Neuronal stem cell (in vitro differentiated cells): ENCODE data around the gene EYA3.

Experiments
- DNase-seq: peaks from one replicate; pipeline ENCODE4 v3.0.0-alpha.2; 2013; ENCODE audit warnings: low spot score
- H2AFZ ChIP-seq: one replicate; pipeline ENCODE4 v1.6.1; 2013; ENCODE audit warnings: mild to moderate bottlenecking, low read length, inconsistent platforms
- H2AK5ac ChIP-seq: 2 replicates; pipeline ENCODE4 v1.6.1; 2013; ENCODE audit warnings: low read depth, mild to moderate bottlenecking, inconsistent platforms, low read length, moderate library complexity, mixed read lengths
- H2BK120ac ChIP-seq: 2 replicates; pipeline ENCODE4 v1.6.1; 2013; ENCODE audit warnings: low read depth, mild to moderate bottlenecking, inconsistent platforms, low read length, moderate library complexity, mixed read lengths
- H2BK12ac ChIP-seq: one replicate; pipeline ENCODE4 v1.6.1; 2013; ENCODE audit warnings: low read length, inconsistent platforms
- H2BK15ac ChIP-seq: 2 replicates; pipeline ENCODE4 v1.6.1; 2013; ENCODE audit warnings: mild to moderate bottlenecking, low read length, inconsistent platforms, mixed read lengths
- H2BK5ac ChIP-seq: one replicate; pipeline ENCODE4 v1.6.1; 2013; ENCODE audit warnings: inconsistent platforms, mild to moderate bottlenecking, low read length, moderate library complexity
- H3K14ac ChIP-seq: one replicate; pipeline ENCODE4 v1.6.1; 2013; ENCODE audit warnings: low read length, inconsistent platforms
- H3K18ac ChIP-seq: 2 replicates; pipeline ENCODE4 v1.6.1; 2013; ENCODE audit warnings: low read length, inconsistent platforms
- H3K23ac ChIP-seq: 2 replicates; pipeline ENCODE4 v1.6.1; 2013; ENCODE audit warnings: low read depth, mild to moderate bottlenecking, mixed read lengths, low read length, inconsistent platforms; ENCODE audit not compliant: poor library complexity
- H3K27ac ChIP-seq: replicated peaks from 3 replicates; pipeline ENCODE4 v1.5.1; 2013; ENCODE audit warnings: low read length, inconsistent platforms
- H3K27me3 ChIP-seq, 3 experiments: 2 replicates each; pipeline ENCODE4 v1.6.1; 2013; ENCODE audit warnings: low read length in 3 of 3, mild to moderate bottlenecking in 2 of 3, inconsistent platforms in 1 of 3, low read depth in 1 of 3, mixed read lengths in 1 of 3, moderate library complexity in 1 of 3; ENCODE audit not compliant: control insufficient read depth in 3 of 3, insufficient read depth in 3 of 3
- H3K36me3 ChIP-seq, 2 donors: replicated peaks in 1 of 2; 2 replicates each; pipeline ENCODE4 v1.6.1; 2013; ENCODE audit warnings: low read length in 2 of 2; ENCODE audit not compliant: control insufficient read depth in 2 of 2, insufficient read depth in 2 of 2
- H3K4ac ChIP-seq: 2 replicates; pipeline ENCODE4 v1.6.1; 2013; ENCODE audit warnings: inconsistent platforms, mild to moderate bottlenecking, low read length, moderate library complexity
- H3K4me1 ChIP-seq, 2 donors: 1 replicate in 1 of 2; 2 replicates in 1 of 2; pipeline ENCODE4 v1.6.1; 2013; ENCODE audit warnings: low read length in 2 of 2, low read depth in 1 of 2; ENCODE audit not compliant: control insufficient read depth in 2 of 2, insufficient read depth in 1 of 2
- H3K4me2 ChIP-seq: one replicate; pipeline ENCODE4 v1.6.1; 2013; ENCODE audit warnings: mild to moderate bottlenecking, low read length, inconsistent platforms; ENCODE audit not compliant: insufficient read depth, poor library complexity, severe bottlenecking
- H3K4me3 ChIP-seq, 2 donors: 2 replicates each; pipeline ENCODE4 v1.5.1; 2013; ENCODE audit warnings: low read length in 2 of 2, mild to moderate bottlenecking in 2 of 2, inconsistent platforms in 1 of 2, moderate library complexity in 1 of 2
- H3K79me1 ChIP-seq: one replicate; pipeline ENCODE4 v1.6.1; 2013; ENCODE audit warnings: low read depth, mild to moderate bottlenecking, inconsistent platforms, low read length, moderate library complexity
- H3K9ac ChIP-seq: one replicate; pipeline ENCODE4 v1.6.1; 2013; ENCODE audit warnings: mild to moderate bottlenecking, low read depth, low read length, inconsistent platforms; ENCODE audit not compliant: poor library complexity
- H3K9me3 ChIP-seq, 2 donors: replicated peaks in 1 of 2; 2 replicates each; pipeline versions ENCODE3 to v1.6.1; 2013; ENCODE audit warnings: low read length in 2 of 2, mild to moderate bottlenecking in 2 of 2, inconsistent platforms in 1 of 2, low read depth in 1 of 2, mixed read lengths in 1 of 2, moderate library complexity in 1 of 2; ENCODE audit not compliant: control insufficient read depth in 2 of 2, insufficient read depth in 1 of 2
- H4K8ac ChIP-seq: one replicate; pipeline ENCODE4 v1.6.1; 2013; ENCODE audit warnings: low read depth, mild to moderate bottlenecking, inconsistent platforms, low read length, moderate library complexity
- H4K91ac ChIP-seq: one replicate; pipeline ENCODE4 v1.6.1; 2013; ENCODE audit warnings: low read length, low read depth, mild to moderate bottlenecking, inconsistent platforms; ENCODE audit not compliant: poor library complexity
- WGBS, 2 donors: extraction: QIAGEN DNeasy Blood & Tissue Kit; methylation state at CpG; one replicate each; pipeline ENCODE4 v1.1.7; 2013; ENCODE audit warnings: missing lambda C conversion rate in 2 of 2, mixed read lengths in 1 of 2; ENCODE audit not compliant: insufficient read length in 2 of 2, insufficient replicate concordance in 1 of 2; ENCODE audit errors: extremely low coverage in 2 of 2; 5-methylcytosine and 5-hydroxymethylcytosine counted together

The EYA3 gene

GRCh38 chr1:28032281-28032680, 56.1 kb downstream of the EYA3 start:
- no peak overlapping the region for H3K18ac ChIP-seq
- H4K8ac ChIP-seq: no peak overlapping the region
- H3K9me3 ChIP-seq: no peaks in the 10 kb centered on the region
- H3K79me1 ChIP-seq: no peaks in the 10 kb centered on the region
- no peak overlapping the region for H3K4me2 ChIP-seq
- H2BK12ac ChIP-seq: no peak overlapping the region
- no peak overlapping the region for H3K4me3 ChIP-seq
- H3K4me1 ChIP-seq: no peaks in the 10 kb centered on the region
- no peak overlapping the region for H4K91ac ChIP-seq
- H3K23ac ChIP-seq: no peak overlapping the region
- H3K36me3 ChIP-seq: peaks cover 0 to 32% of the 10 kb centered on the region in 2 donors
- H3K14ac ChIP-seq: no peak overlapping the region
- H2AFZ ChIP-seq: no peak overlapping the region
- no peak overlapping the region for H2AK5ac ChIP-seq
- no peaks in the 10 kb centered on the region for H3K27me3 ChIP-seq
- H2BK15ac ChIP-seq: no peak overlapping the region
- no peak overlapping the region for H3K4ac ChIP-seq
- no peak for DNase-seq
- no peak overlapping the region for H3K27ac ChIP-seq
- no peak overlapping the region for H2BK120ac ChIP-seq
- no peak overlapping the region for H2BK5ac ChIP-seq
- no peak overlapping the region for H3K9ac ChIP-seq

- no peak overlapping the region for H4K8ac ChIP-seq
- no peaks in the 10 kb centered on the region for H3K27me3 ChIP-seq
- H4K91ac ChIP-seq: no peak overlapping the region
- no peak overlapping the region for H2BK15ac ChIP-seq
- H2BK12ac ChIP-seq: no peak overlapping the region
- no peak overlapping the region for H3K27ac ChIP-seq
- H3K18ac ChIP-seq: no peak overlapping the region
- peaks cover 2 to 31% of the 10 kb centered on the region in 2 donors for H3K36me3 ChIP-seq
- H3K4ac ChIP-seq: no peak overlapping the region
- H3K4me1 ChIP-seq: no peaks in the 10 kb centered on the region
- H3K9ac ChIP-seq: no peak overlapping the region
- H2AK5ac ChIP-seq: no peak overlapping the region
- H3K23ac ChIP-seq: no peak overlapping the region
- no peaks in the 10 kb centered on the region for H3K9me3 ChIP-seq
- H3K79me1 ChIP-seq: no peaks in the 10 kb centered on the region
- no peak for DNase-seq
- H2AFZ ChIP-seq: no peak overlapping the region
- H3K4me2 ChIP-seq: no peak overlapping the region
- no peak overlapping the region for H3K4me3 ChIP-seq
- H2BK120ac ChIP-seq: no peak overlapping the region
- H2BK5ac ChIP-seq: no peak overlapping the region
- no peak overlapping the region for H3K14ac ChIP-seq
Measured at GRCh38 chr1:28031173-28031572, 57.2 kb downstream of the EYA3 start.

GRCh38 chr1:28028873-28029654, 59.3 kb downstream of the EYA3 start:
- no peaks in the 10 kb centered on the region for H3K4me1 ChIP-seq
- no peak overlapping the region for H2AK5ac ChIP-seq
- no peaks in the 10 kb centered on the region for H3K27me3 ChIP-seq
- no peak overlapping the region for H3K4ac ChIP-seq
- DNase-seq: no peak
- WGBS, 2 donors: no CpG with 5 or more reads among the region's 3 CpGs
- no peaks in the 10 kb centered on the region for H3K79me1 ChIP-seq
- H4K8ac ChIP-seq: no peak overlapping the region
- H3K14ac ChIP-seq: no peak overlapping the region
- H2AFZ ChIP-seq: no peak overlapping the region
- H3K4me3 ChIP-seq: no peak overlapping the region
- H3K27ac ChIP-seq: no peak overlapping the region
- H2BK15ac ChIP-seq: no peak overlapping the region
- no peak overlapping the region for H3K9ac ChIP-seq
- no peak overlapping the region for H4K91ac ChIP-seq
- H3K9me3 ChIP-seq: no peaks in the 10 kb centered on the region
- H2BK5ac ChIP-seq: no peak overlapping the region
- no peak overlapping the region for H2BK12ac ChIP-seq
- no peak overlapping the region for H3K18ac ChIP-seq
- peaks cover 2 to 33% of the 10 kb centered on the region in 2 donors for H3K36me3 ChIP-seq
- no peak overlapping the region for H2BK120ac ChIP-seq
- H3K4me2 ChIP-seq: no peak overlapping the region
- no peak overlapping the region for H3K23ac ChIP-seq

GRCh38 chr1:28027660-28028059, 60.8 kb downstream of the EYA3 start:
- no peak overlapping the region for H3K4me2 ChIP-seq
- H3K14ac ChIP-seq: no peak overlapping the region
- H2BK120ac ChIP-seq: no peak overlapping the region
- H3K18ac ChIP-seq: no peak overlapping the region
- H3K9me3 ChIP-seq: no peaks in the 10 kb centered on the region
- no peaks in the 10 kb centered on the region for H3K4me1 ChIP-seq
- no peak overlapping the region for H4K91ac ChIP-seq
- H2BK12ac ChIP-seq: no peak overlapping the region
- H3K9ac ChIP-seq: no peak overlapping the region
- no peak overlapping the region for H3K27ac ChIP-seq
- no peak overlapping the region for H3K4me3 ChIP-seq
- H2AK5ac ChIP-seq: no peak overlapping the region
- H3K4ac ChIP-seq: no peak overlapping the region
- peaks cover 2 to 29% of the 10 kb centered on the region in 2 donors for H3K36me3 ChIP-seq
- no peak for DNase-seq
- H4K8ac ChIP-seq: no peak overlapping the region
- H2BK5ac ChIP-seq: no peak overlapping the region
- no peak overlapping the region for H3K23ac ChIP-seq
- H2AFZ ChIP-seq: no peak overlapping the region
- H3K27me3 ChIP-seq: no peaks in the 10 kb centered on the region
- H2BK15ac ChIP-seq: no peak overlapping the region
- no peaks in the 10 kb centered on the region for H3K79me1 ChIP-seq
